HG03442 (cell line): ENCODE measurements around the gene GNB1.

Experiments used
- ATAC-seq: cut with Tn5 transposase; IDR thresholded peaks from one replicate; pipeline ENCODE4 v1.9.1; 2021; ENCODE audit warnings: mild to moderate bottlenecking, moderate library complexity; ENCODE audit not compliant: unreplicated experiment

The GNB1 gene

DNA sequence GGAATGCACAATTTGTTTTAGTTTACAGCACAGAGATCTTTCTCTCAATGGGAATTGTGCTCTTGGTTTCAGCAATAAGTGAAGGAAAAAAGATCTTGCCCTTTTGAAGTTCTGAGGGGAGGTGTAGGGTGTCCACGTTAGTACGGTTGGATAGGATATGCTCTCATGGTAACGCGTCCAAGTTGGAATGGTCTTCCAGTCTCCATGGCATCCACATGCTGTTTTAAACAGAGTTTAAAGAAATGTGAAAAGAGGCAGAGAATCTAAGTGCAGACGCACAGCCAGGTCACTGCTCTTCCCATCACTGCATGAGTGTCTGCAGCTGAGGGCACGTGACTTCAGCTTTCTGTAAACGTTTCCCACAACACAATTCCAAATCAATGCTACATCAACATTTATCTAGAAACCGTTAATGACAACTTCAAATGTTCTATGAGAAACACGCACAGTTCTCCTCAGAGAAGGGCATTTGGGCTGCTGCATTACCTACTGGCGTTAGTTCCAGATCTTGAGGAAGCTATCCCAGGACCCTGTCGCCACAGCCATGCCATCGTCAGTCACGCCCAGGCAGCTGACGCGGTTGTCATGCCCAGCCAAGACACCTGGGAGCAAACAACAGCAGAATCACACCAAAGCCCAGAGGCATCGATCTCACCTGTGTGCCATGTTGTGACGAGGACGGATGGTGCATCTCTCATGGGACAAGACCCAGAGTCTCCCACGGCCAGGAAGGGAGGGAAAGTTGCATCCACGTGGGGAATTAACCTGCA is 103.9 kb downstream of the GNB1 start:
- no peak for ATAC-seq

DNA sequence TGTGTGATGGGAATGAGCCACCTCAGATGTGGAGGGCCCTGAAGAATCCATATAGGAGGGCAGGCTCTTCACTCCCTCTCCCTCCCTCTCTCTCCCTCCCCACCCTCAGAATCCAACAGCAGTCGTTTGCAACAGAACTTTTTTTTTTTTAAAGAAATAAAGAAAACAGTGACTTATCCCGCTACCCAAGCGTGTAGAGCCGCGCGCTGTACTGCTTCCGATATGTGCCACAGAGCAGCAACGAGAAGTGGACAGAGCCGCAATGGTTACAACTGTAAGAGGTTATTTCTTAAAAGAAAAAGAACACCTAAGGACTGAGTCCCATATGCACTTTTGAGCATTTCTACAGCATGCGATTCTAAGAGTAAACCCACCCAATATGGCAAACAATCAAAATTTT is 105.2 kb downstream of the GNB1 start:
- no peak for ATAC-seq

DNA sequence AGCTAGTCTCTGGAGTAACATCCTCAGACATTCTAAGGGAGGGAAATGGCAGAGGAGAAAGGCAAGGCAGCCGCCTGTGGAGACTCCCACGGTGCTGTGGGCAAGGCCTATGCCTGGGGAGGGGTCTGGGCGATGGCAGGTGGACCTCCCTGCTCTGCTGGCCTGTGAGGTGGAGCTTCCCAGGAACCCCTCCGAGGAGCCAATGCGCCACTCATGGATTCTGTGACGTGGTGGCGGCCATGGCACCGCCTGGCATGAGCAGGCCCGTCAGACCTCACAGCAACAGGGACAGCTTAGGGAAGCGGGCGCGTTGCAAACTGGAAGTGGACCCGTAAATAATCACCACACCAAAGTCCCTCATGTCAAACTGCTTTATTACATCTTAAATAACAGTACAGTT is 106.0 kb downstream of the GNB1 start:
- no peak for ATAC-seq

DNA sequence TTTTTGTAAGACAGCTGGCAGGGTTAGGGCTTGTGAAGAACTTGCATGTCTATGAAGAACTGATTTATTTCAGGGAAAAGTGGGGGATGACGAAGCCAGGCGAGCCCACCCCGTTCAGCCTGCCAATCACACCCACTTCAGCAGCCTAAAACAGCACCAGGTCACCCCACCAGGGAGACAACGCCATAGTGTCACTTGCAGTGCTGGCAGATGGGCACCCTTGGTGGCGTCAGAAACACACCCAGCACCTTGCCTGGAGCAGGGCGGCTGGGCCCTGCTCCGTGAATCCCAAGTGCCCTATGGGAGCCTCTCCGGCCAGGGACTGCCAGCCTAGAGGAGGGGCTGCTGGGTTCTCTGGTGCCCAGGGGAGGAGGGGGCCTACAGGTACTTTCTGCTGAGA is 107.6 kb downstream of the GNB1 start:
- ATAC-seq: no peak

DNA sequence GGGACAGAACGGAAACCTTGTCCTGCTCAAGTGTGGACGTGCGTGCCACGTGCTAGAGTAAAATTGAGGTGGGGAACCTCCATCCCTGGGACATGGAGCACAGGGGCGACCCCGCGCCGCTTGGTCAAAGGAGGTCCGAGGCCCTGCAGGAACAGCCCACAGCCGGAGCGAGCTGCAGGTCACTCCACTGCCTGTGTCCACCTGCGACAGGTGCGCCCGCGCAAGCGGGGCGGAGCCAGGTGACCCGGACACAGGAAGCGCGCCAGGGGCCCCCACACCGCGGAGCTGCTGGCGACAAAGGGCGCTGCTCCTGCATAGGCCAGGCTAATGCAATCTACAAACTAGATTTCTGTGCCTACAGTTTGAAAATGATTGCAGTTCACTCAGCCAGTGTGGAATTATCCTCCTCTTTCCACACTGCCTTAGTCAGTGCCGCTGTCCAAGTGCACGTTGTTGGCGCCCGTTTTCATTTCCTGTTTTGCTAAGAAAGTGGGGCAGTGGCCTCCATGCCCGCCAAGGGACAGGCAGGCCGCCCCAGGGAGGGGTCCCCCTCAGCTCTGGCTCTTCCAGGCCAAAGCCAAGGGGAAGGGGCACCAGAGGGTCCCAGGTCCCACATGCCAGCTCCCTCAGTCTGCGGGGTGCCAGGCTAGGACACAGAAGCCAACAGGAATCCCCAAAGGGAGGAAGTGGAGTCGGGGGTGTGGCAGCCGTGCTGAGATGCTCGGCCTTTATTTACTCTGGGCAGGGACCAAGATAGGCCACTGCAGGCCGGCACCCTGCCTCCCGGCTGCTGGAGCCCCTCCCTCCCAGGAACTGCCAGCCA is 108.3 kb downstream of the GNB1 start:
- no peak for ATAC-seq

DNA sequence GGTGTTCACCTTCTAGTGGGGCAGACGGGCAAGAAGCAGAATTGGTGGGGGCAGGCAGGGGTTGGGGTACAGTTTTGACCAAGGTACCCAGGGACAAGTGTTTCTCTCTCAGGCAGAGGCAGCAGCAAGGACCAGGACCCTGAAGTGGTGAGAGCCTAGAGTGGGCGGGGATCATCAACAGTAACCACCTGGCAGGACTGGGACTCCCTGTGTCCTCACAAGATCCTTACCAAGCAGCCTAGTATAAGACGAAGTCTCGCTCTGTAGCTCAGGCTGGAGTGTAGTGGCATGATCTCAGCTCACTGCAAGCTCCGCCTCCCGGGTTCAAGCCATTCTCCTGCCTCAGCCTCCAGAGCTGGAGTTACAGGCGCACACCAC is 109.4 kb downstream of the GNB1 start:
- no peak for ATAC-seq

DNA sequence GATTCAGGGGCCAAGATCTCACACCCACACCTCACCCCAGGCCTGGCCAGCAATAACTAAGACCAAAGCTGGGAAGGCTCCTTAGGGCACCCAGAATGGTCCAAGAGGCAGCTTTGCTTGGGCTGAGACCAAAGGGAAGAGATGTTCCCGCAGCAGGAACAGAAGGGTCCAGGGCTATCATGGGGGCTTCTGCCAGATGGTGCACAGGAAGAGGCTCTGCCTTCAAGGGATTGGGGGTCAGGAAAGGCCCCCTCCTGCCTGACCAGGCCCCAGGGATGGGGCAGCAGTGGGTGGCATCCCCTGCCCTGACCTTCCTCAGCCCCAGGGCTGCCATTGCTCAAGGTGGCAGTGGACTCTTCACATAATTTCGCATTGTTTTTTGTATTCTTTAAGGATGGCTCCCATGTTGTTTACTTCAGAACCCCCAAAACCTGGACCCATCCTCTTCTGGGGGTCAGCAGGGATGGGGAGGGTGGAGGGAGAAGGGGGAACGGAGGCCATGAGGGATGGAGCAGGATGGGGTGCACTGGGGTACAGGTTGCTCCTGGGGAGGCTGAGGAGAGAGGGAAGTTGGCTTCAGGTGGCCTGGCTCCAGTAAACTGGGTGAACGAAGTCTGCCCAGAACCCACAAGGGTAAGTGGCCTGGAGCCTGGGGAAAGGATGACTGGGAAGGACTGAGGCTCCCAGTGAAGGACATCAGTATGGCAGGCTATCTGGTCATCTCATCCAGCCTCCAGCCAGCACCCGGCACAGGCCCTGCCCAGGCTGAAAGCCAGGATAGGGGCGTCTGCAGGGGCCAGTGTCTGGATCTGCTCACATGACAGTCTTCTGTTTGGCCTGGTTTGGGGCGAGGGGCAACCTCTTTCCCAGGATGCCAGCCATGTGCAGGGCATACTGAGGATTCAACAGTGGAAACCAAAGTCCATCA is 110.0 kb downstream of the GNB1 start:
- no peak for ATAC-seq

DNA sequence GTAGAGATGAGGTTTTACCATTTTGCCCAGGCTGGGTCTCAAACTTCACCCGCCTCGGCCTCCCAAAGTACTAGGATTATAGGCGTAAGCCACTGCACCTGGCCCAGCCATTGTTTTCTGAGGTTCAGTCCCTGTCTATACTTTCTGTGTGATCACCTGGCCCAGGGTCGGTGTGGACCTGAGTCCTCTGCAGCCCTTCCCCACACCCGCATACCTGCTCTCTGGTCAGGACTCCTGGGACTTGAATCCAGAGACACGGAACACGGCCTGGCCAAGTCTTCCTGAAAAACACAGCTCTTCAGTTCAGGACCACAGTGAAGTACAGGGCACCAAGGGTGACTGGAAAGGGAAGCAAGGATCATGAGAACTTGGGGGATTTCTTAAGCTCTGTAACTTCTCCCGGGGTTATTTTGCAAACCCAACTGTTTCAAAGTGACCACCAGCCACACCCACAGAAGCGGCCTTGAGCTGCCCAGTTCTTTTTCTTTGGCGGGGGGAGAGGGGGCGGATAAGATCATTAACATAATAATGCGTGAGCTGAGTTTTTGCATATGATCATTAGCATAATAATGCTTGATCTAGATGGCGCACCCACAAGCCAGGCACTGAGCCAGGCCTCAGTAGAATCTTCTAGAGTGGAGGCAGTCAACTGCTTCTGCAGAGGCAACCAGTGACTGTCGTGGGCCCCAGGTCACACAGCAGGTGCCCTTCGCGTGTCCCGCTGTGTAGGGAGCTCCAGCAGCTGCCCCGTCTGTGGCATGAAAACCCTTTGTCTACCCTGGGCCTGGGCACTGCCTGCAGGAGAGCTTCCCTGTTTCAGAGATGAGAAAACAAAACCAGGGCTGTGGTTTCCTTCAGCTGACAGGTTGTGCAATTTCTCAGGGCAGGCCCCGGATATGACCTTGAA is 110.9 kb downstream of the GNB1 start:
- no peak for ATAC-seq

DNA sequence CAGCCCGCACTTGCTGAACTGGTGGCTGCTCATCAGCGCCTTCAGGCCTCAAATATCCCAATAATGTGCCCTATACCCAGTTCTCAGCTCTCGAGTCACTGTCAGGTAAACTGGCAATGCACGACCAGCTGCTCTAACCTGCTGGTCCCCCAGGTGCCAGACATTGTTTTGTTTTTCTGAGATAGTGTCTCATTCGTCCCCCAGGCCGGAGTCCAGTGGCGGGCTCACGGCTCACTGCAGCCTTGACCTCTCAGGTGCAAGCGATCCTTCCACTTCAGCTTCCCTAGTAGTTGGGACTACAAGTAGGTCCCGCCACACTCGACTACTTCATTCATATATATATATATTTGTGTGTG is 111.6 kb downstream of the GNB1 start:
- ATAC-seq: no peak

DNA sequence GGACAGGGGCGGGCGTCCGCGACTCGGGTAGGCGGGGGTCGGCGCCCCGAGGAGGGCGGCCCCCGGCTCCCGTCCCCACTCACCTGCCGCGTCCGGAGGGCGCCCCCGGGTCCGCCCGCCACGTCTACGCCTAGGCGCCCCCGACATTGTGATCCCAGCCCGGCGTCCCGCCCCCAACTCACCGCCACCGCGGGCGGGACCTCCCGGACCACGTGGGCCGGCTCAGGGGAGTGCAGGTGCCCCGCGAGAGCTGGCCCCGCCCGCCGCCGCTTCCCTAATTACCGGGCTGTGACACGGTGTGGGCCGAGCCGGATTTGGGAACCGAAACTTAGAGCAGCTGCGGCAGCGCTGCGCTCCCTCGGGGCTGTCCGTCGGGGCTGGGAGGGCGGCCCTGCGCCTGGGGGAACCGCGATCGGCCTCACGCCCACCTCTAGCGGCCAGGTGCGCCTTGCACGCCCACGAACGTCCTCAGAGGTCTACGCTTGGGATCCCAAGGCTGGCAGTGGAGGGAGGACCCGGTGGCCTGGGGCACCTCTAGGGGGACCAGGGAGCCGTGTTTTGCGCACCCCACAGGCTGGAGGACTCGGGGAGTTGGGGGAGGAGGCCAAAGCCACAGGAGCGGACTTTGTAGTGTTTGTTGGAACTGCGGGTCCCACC is 112.1 kb downstream of the GNB1 start:
- peak; percentile 59 for ATAC-seq

DNA sequence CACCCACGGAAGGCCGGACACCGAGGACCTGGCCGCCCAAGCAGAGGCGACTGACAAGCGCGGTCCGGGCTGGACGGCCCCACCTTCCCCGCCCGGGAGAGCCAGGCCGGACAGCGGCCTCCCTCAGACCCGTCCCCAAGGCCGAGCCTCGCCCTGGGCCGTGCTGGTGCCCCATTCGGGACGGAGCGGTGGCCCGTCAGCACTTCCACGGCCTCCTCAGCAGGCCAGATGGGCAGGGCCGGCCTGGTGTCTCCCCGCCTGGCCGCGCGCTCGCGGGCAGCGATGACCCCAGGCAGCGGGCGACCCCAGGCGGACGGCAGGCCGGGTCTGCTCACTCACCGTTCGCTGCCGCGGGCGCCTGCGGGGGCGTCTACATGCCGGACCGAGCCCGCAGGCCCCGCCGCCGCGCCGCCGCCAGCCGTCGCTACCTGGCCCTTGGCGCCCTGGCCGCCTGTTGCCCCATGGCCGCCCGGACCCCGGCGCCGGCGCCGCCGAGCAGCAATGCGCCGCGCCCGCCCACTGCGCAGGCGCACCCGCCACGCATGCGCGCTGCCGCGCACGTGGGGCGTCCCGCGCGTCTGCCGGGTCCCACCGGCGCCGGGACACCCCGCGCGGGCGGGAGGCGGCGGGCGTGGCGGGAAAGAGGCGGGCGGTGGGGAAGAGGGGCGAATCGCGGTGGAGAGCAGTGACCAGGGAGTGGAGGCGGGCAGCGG is 112.8 kb downstream of the GNB1 start, which contains the start of gene NADK:
Gene NADK (minus strand): TSS at position 521 of the 713 bp plus-strand sequence. CDS start 13,064 bp downstream, outside the sequence.
- peak; percentile 40 for ATAC-seq

DNA sequence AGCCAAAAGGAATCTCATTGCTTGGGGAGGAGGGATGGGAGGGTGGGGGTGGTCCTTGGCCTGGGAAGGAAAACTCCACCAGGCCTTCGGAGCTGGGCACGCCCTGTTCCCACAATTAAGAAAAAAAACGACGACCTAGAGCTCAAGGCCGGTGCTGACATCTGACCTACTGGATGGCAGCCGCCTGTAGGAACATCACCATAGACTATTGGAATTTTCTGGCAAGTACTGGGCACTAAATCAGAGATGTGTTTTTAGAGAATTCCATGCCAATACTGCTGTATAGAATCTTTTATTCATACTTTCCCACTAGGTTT is 113.3 kb downstream of the GNB1 start:
- no peak for ATAC-seq

DNA sequence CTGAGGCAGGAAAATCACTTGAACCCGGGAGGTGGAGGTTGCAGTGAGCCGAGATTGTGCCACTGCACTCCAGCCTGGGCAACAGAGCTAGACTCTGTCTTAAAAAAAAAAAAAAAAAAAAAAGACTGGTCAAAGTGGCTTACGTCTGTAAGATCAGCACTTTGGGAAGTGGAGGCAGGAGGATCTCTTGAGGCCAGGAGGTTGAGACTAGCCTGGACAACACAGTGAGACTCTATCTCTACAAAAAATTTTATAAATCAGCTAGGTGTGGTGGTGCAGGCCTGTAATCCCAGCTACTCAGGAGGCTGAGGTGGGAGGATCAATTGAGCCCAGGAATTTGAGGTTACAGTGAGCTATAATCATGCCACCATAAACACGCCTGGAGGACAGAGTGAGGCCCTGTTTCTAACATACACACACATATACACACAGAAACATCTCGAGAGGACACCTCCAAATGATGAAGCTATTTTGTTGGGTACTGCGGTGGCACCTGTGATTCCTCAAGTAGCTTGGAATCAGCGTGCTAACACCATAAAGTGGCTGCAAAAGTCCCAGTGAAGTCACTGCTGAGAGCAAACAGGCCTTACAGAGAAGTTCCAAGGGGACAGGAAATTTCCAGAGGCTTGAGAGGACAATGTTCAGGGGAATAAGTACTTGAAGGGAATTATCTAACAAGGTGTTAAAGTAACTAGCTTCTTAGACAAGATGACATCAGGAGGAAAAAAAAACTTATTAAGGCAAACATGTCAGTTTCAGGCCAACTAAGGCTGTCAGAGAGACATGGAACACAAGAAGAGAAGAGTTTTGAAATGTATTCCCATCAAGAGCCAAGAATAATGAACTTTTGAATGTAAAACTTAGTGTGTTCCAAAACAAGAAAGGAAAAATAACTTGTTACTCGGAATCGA is 114.0 kb downstream of the GNB1 start:
- no peak for ATAC-seq

DNA sequence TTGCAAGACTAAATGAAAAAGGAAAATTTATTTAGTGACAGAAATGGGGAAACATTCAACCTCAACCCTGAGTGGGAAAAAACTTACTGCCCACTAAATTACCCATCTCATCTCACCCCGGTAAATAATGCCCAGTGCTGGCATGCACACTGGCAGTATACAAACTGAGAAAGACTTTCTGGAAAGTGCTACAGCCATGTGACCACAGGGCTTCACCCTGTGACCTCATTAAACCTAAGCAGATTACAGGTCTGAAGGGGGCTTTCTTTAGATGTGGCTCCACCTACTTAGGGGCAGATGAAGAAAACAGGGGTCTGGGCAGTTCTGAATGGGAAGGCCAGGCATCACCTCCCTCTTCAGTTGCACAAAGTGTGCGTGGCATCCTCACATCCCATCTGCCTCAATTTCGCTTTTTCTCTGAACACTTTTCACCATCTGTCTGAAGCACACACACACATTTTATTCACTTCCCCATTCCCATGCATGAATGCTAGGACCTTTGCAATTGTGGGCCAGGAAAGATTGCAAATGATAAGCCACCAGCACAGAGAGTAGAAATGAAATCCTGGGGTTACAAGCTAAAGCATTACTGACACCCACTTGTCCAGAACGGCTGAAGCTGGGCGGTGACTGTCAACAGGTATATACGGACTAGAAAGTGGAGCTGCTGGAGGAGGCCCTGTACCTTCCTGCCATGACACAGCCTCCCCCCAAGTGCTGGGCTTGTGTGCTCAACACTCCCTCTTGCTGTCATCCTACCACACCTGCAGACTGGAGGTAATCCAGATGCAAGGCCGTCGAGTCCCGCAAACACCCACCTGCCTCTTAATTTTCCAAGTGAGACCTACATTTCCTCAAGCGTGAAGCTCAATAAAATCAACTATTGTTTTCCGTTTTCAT is 115.3 kb downstream of the GNB1 start:
- ATAC-seq: no peak

DNA sequence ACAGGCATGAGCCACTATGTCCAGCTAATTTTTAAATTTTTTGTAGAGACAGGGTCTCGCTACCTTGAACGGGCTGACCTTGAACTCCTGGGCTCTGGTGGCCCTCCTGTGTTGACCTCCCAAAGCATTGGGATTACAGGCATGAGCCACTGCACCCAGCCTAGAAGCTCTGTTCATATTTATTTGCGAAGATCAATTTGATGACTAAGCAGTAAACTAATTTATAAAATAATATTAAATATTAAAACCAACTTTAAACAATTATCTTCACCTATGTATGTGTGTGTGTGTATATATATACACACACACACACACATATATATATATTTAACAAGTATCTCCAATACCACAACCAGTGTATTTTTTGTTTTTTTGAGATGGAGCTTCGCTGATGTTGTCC is 117.0 kb downstream of the GNB1 start:
- ATAC-seq: no peak

DNA sequence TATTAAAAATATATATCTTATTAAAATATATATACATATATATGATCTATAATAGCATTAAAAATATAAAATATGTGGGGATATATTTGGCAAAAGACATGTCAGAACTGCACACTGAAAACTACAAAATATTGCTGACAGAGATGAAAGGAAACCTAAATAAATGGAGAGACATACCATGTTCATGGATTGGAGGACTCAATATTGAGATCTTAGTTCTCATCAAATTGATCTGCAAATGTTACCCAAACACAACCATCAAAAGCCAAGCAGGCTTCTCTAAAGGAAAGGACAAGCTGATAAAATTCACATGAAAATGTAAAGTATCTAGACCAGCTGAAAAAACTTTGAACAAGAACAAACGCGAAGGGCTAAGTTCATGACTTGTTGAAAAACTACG is 119.8 kb downstream of the GNB1 start:
- ATAC-seq: no peak

DNA sequence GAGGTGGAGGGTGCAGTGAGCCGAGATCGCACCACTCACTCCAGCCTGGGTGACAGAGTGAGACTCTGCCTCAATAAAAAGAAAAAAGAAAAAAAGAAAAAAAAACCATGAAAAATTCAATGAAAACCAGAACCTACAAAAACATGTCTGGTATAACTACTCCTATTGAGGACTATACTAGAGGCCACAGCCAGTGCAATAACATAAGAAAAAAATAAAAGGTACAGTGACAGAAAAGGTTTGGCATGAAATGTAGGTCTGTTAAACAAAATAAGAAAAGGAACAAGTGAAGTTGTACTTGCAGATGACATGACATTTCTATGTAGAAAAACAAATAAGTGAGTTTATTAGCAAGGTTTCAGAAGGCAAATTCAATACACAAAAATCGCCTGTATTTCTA is 120.8 kb downstream of the GNB1 start:
- ATAC-seq: no peak
